Measurements from ENCODE around the gene ABTB1.

DNA sequence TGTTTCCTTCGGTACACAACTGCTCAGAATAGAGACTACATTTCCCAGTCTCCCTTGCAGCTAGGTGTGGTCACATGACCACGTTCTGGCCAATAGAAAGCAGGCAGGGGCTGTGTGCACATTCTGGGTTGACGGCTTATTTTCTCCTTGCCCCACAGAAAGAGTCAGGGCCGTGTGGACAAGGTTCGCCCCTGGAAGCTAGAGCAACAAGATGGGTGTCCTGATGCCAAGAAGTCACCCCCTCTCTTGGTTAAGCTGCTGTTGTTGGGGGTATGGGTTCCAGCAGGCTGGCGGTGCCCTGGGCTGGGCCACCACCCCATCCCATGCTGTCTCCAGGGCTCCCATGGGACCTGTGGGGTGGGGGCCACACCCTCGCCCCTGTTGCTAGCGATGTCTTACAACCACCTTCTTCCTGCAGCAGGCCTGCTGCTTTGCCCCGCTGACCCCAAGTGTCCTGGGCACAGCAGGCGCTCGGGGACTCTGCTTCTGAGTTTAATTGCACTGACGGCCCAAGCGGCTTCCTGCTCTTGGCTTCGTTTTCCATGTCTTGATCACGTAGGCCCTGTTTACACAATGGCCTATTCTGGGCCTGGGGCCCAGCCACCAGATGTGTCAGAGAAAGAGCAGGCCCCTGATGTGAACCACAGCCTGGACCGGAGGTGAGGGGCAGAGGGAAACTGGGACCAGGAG, 24.9 kb downstream of the ABTB1 start:
- TF ChIP-seq, protein P1, sequence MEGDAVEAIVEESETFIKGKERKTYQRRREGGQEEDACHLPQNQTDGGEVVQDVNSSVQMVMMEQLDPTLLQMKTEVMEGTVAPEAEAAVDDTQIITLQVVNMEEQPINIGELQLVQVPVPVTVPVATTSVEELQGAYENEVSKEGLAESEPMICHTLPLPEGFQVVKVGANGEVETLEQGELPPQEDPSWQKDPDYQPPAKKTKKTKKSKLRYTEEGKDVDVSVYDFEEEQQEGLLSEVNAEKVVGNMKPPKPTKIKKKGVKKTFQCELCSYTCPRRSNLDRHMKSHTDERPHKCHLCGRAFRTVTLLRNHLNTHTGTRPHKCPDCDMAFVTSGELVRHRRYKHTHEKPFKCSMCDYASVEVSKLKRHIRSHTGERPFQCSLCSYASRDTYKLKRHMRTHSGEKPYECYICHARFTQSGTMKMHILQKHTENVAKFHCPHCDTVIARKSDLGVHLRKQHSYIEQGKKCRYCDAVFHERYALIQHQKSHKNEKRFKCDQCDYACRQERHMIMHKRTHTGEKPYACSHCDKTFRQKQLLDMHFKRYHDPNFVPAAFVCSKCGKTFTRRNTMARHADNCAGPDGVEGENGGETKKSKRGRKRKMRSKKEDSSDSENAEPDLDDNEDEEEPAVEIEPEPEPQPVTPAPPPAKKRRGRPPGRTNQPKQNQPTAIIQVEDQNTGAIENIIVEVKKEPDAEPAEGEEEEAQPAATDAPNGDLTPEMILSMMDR (IDR thresholded peaks at IDR 0.05; ENCODE audit: poor library complexity, severe bottlenecking), result no peak
- TF ChIP-seq POLR2AphosphoS5 (IDR thresholded peaks at IDR 0.05), result no peak
